ENCODE data around the gene HDAC9.

- TF ChIP-seq CTCF (IDR thresholded peaks at IDR 0.05) (no peak), POLR2AphosphoS5 (IDR thresholded peaks at IDR 0.05) (no peak)
These were observed 369.4 kb downstream of the HDAC9 start for GRCh38 chr7:18864967-18865366.
